ENCODE data around the gene ZNF146. TPM values are rescaled to one million over a fixed set of nuclear protein-coding genes. Genes with fewer than 3 reads are reported as not detected.

The ZNF146 gene
- total RNA-seq, 1 donor from 2014 or later: 30.4 TPM

DNA sequence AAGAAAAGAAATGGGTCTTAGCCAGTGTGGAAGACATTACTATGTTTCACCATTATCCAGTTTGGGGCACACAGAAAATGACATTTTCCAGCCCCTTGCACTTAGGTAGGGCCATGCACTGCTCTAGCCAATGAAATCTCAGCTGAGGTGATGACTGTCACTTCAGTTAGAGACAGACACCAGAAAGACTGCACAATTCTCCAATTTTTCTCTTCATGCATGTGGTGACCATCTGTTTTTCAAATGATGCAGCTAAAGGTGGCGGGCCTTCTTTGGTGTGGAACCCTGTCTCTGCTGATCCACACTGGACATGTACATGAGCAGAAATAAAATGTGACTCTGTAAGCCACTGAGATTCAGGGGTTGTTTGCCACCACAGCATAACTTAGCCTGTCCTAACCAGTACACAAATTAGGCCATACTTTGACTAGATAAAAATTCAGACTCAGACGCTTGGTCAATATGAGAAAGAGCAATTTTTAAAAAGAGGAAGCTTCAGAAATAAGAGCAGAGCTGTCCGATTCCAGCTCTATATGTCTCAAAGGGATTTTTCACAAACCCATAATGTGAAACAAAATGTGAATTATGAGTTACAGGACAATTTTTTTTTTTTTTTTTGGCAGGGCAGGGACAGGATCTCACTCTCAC lies 7.2 kb upstream of the ZNF146 start:
- DNase-seq: no peak
- H3K4me1 ChIP-seq: no peaks in the 10 kb centered on the region
- peaks cover 14% of the 10 kb centered on the region for H3K36me3 ChIP-seq
- no peaks in the 10 kb centered on the region for H3K9me3 ChIP-seq (replicated peaks)
- no peaks in the 10 kb centered on the region for H3K27me3 ChIP-seq (ENCODE audit: low read depth)
- TF ChIP-seq, protein P1, sequence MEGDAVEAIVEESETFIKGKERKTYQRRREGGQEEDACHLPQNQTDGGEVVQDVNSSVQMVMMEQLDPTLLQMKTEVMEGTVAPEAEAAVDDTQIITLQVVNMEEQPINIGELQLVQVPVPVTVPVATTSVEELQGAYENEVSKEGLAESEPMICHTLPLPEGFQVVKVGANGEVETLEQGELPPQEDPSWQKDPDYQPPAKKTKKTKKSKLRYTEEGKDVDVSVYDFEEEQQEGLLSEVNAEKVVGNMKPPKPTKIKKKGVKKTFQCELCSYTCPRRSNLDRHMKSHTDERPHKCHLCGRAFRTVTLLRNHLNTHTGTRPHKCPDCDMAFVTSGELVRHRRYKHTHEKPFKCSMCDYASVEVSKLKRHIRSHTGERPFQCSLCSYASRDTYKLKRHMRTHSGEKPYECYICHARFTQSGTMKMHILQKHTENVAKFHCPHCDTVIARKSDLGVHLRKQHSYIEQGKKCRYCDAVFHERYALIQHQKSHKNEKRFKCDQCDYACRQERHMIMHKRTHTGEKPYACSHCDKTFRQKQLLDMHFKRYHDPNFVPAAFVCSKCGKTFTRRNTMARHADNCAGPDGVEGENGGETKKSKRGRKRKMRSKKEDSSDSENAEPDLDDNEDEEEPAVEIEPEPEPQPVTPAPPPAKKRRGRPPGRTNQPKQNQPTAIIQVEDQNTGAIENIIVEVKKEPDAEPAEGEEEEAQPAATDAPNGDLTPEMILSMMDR (IDR thresholded peaks at IDR 0.05; ENCODE audit: borderline replicate concordance): no peak
- H3K27ac ChIP-seq (replicated peaks): no peak overlapping the region
- intact Hi-C loops (cut with micrococcal nuclease): no loop called here
- H3K4me3 ChIP-seq: no peak overlapping the region

DNA sequence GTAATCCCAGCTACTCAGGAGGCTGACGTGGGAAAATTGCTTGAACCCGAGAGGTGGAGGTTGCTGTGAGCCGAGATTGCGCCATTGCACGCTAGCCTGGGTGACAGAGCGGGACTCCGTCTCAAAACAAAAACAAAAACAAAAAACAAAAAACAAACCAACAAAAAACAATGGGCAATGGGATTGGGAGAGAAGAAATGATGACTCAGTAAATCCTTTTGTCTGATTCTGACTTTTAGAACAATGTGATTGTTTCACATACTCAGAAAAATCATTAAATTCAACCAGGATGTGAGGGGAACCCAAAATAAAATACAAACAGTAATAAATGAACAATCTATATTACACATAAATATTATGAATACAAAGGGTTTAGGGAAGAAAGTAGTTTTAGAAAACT lies 5.5 kb upstream of the ZNF146 start:
- peaks cover 12% of the 10 kb centered on the region for H3K4me1 ChIP-seq
- DNase-seq: no peak
- H3K4me3 ChIP-seq: no peak overlapping the region
- no peak overlapping the region for H3K27ac ChIP-seq (replicated peaks)
- TF ChIP-seq, protein P1 (IDR thresholded peaks at IDR 0.05; ENCODE audit: borderline replicate concordance): no peak
- no peaks in the 10 kb centered on the region for H3K27me3 ChIP-seq (ENCODE audit: low read depth)
- H3K36me3 ChIP-seq: peaks cover 14% of the 10 kb centered on the region
- H3K9me3 ChIP-seq (replicated peaks): no peaks in the 10 kb centered on the region
- intact Hi-C loops (cut with micrococcal nuclease): no loop called here

DNA sequence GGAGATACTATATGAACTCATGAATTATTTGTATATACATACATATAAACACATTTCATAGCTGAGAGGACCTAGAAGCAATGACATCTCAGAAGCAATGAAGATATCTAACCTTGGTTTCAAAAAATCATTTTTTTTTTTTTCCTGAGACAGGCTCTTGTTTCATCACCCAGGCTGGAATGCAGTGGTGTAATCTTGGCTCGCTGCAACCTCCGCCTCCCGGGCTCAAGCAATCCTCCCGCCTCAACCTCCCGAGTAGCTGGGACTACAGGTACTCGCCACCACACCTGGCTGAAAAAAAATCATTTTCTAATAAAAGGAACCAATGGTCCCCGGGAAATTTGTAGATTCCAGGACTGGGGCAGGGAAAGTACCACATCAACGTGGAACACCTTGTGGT lies 4.4 kb upstream of the ZNF146 start:
- Histone ChIP-seq H3K27ac (replicated peaks) (no peak overlapping the region), H3K9me3 (replicated peaks) (no peaks in the 10 kb centered on the region), H3K4me1 (peaks cover 18% of the 10 kb centered on the region), H3K27me3 (ENCODE audit: low read depth) (no peaks in the 10 kb centered on the region), H3K36me3 (peaks cover 12% of the 10 kb centered on the region), H3K4me3 (no peak overlapping the region)
- DNase-seq: no peak
- TF ChIP-seq, protein P1 (IDR thresholded peaks at IDR 0.05; ENCODE audit: borderline replicate concordance): no peak
- intact Hi-C loops (cut with micrococcal nuclease): no loop called here

DNA sequence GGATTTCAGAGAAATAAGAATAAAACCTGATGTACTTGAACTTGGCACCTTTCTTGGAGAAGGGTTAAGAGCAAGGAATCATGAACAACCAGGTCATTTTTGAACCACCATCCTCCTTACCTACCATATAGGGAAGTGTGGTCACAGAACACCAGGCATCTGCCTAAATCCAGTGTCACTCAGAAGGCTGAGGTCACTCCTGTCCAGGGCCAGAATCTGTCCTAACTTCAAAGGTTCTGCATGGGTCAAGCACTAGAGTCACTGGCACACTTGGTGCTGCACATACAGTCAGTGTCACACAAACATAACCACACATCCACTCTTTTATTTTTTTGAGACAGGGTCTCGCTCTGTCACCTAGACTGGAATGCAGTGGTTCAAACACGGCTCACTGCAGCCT lies 2.0 kb upstream of the ZNF146 start:
- Histone ChIP-seq H3K27ac (replicated peaks) (no peak overlapping the region), H3K27me3 (ENCODE audit: low read depth) (no peaks in the 10 kb centered on the region), H3K36me3 (no peaks in the 10 kb centered on the region), H3K9me3 (replicated peaks) (no peaks in the 10 kb centered on the region), H3K4me3 (no peak overlapping the region), H3K4me1 (peaks cover 42% of the 10 kb centered on the region)
- DNase-seq: no peak
- TF ChIP-seq, protein P1 (IDR thresholded peaks at IDR 0.05; ENCODE audit: borderline replicate concordance): no peak
- intact Hi-C loops (cut with micrococcal nuclease): no loop called here

DNA sequence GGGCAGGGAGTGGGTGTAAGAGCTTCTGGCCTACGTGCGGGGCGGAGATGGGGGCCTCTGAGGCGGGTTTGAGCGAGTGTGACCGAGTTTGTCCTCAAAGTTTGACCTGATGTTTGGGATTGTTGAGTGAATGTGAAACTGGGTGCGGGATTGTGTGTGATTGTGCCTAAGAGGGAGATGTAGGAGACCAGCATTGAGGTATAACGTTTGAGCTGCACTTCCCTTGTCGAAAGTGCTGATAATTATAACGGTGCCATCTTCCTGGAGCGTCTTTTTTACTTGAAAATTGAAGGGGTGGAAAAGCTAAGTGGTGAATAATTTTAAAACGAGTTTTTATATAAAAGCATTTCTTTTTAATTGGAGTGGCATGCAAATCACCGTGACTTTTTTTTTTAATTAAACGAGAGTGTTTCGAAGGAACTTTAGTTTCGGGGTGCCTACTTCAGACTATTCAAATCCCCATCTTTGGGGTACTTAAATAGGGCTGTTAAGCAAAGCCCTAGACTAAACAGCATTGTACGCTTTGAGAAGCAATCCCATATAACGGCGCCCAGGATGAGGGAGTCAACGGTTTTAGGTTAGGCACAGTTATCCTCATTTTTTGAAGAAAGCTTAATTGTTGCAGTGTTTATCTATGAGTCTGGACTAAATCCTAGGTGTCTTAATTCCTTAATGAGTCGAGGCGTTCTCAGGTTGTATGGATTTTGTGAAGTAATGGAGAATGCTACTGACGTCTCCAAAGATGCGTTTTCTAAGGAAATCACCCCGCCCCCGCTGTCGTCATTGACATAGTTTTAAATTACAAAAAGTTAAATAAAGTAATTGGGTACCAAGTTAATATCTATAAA lies 594 bp downstream of the ZNF146 start:
- peak overlapping the region; percentile 97 for H3K27ac ChIP-seq (replicated peaks)
- no peaks in the 10 kb centered on the region for H3K9me3 ChIP-seq (replicated peaks)
- peak overlapping the region; percentile 97 for H3K4me3 ChIP-seq
- H3K36me3 ChIP-seq: peaks cover 13% of the 10 kb centered on the region
- TF ChIP-seq, protein P1 (IDR thresholded peaks at IDR 0.05; ENCODE audit: borderline replicate concordance): no peak
- intact Hi-C loops (cut with micrococcal nuclease): no loop called here
- no peaks in the 10 kb centered on the region for H3K27me3 ChIP-seq (ENCODE audit: low read depth)
- peaks cover 54% of the 10 kb centered on the region for H3K4me1 ChIP-seq
- no peak for DNase-seq

Data from left ventricle myocardium inferior (tissue), 1 donor.